KBM-7 (cell line): ENCODE results near the gene NKD1.
"Not testable (repeated sequence)": the region's sequence is repeated elsewhere in the genome, so short reads cannot be mapped to it uniquely, and the experiment has no call there.

ENCODE experiments used
- DNase-seq: peaks from one replicate; pipeline ENCODE4 v3.0.0-alpha.2; 2015
- in situ Hi-C: fragments of 300-500 bp; cut with MboI; formaldehyde crosslinking; loops from 2 replicates; pipeline ENCODE4 v1.14.3; 2020; ENCODE audit warnings: low sequenced_read_pairs, low pct_unique_long_range_greater_than_20kb, mixed read lengths

NKD1 gene

GRCh38 chr16:50548125-50548908 is at the start of gene NKD1:
NKD1 (plus strand) TSS chr16:50548396; CDS start chr16:50548554, 158 bp downstream.
- DNase-seq = peak; percentile 33
- in situ Hi-C loops = no loop called here

- in situ Hi-C loops = no loop called here
- no peak for DNase-seq
Observed at GRCh38 chr16:50498431-50499155, 49.6 kb upstream of the NKD1 start.

GRCh38 chr16:50499254-50499653 is 48.9 kb upstream of the NKD1 start:
- DNase-seq = no peak
- in situ Hi-C loops = no loop called here

GRCh38 chr16:50500171-50500874 is 47.9 kb upstream of the NKD1 start:
- no peak for DNase-seq
- in situ Hi-C loops = no loop called here

- in situ Hi-C loops = no loop called here
Observed at GRCh38 chr16:50501251-50501650, 46.9 kb upstream of the NKD1 start.

GRCh38 chr16:50501986-50502615 is 46.1 kb upstream of the NKD1 start:
- no peak for DNase-seq
- in situ Hi-C loops = no loop called here

More at GRCh38 chr16:50501251-50501650, 46.9 kb upstream of the NKD1 start:
- DNase-seq = no peak

GRCh38 chr16:50502616-50503011 is 45.6 kb upstream of the NKD1 start:
- in situ Hi-C loops = no loop called here
- peak; percentile 4 for DNase-seq

GRCh38 chr16:50503868-50504531 is 44.2 kb upstream of the NKD1 start:
- DNase-seq, in situ Hi-C loops: not testable (repeated sequence)

GRCh38 chr16:50505115-50505514 is 43.1 kb upstream of the NKD1 start:
- DNase-seq = no peak
- in situ Hi-C loops = no loop called here

- in situ Hi-C loops = no loop called here
- DNase-seq = no peak
Observed at GRCh38 chr16:50505714-50506542, 42.3 kb upstream of the NKD1 start.

- in situ Hi-C loops = no loop called here
- DNase-seq = no peak
Observed at GRCh38 chr16:50506543-50506937, 41.7 kb upstream of the NKD1 start.

GRCh38 chr16:50507397-50507796 is 40.8 kb upstream of the NKD1 start:
- in situ Hi-C loops = no loop called here

GRCh38 chr16:50509521-50510341 is 38.5 kb upstream of the NKD1 start:
- DNase-seq = peak; percentile 67

More at GRCh38 chr16:50507397-50507796, 40.8 kb upstream of the NKD1 start:
- DNase-seq = no peak

GRCh38 chr16:50515218-50515617 is 33.0 kb upstream of the NKD1 start:
- no peak for DNase-seq
- in situ Hi-C loops = no loop called here

More at GRCh38 chr16:50509521-50510341, 38.5 kb upstream of the NKD1 start:
- in situ Hi-C loops = no loop called here

- DNase-seq = no peak
- in situ Hi-C loops = no loop called here
Observed at GRCh38 chr16:50516401-50516800, 31.8 kb upstream of the NKD1 start.

- in situ Hi-C loops = no loop called here
- no peak for DNase-seq
Observed at GRCh38 chr16:50516890-50517289, 31.3 kb upstream of the NKD1 start.
